ENCODE results near the gene AMPD2. TPM values are rescaled to one million over a fixed set of nuclear protein-coding genes. Genes with fewer than 3 reads are reported as not detected.

Gene AMPD2
- total and polyA plus RNA-seq, 2 donors from 2014 or later = 21.1 to 55.3 TPM

DNA sequence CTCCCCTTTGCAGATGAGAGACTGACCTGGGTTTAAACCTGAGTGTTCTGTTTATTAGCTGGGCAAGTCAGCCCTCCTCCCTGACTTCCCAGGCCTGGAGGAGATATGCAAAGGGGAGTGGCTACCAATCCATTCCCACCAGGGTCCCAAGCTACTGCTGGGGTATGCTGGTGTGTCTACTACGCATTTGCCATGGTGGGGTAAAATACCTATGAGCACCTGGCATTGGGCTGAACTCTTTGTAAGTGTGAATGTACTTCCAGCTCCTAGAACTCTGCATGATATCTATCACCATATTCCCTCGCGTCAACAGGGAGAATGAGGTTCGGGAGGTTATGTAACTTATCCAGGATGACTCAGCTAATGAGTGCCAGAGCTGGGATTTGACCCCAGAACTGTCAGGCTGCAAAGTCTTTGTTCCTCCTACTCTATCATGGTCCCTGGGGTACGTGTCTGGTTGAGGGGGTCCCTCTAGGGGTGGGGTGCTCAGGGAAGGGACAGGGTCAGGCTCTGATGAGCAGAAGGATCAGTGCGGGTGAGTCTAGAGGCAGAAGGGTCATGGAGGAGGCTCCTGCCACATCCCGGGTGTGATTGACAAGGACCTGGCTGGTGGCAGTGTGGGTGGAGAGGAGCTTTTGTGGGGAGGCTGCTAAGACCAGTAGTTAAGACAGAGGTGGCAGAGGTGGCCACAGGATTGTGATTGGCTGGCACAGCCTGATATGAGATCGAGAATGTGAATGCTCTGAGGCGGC lies 16.7 kb downstream of the AMPD2 start:
- Histone ChIP-seq H3K9me3 (ENCODE audit: control insufficient read depth in 2 of 3, insufficient read depth in 1 of 3, low read length in 3 of 3) (no peaks in the 10 kb centered on the region), H3K9ac (ENCODE audit: low read length in 3 of 3) (no peak overlapping the region), H3K27me3 (ENCODE audit: control insufficient read depth, insufficient read depth, low read length) (no peaks in the 10 kb centered on the region), H3K36me3 (ENCODE audit: control insufficient read depth in 2 of 3, insufficient read depth in 3 of 3, low read length in 3 of 3) (peaks cover 0 to under 1% (median 0%) of the 10 kb centered on the region in 3 donors), H3K4me3 (ENCODE audit: low read length in 3 of 3) (no peak overlapping the region), H3K4me1 (ENCODE audit: control insufficient read depth in 2 of 3, insufficient read depth in 2 of 3, low read depth in 1 of 3, low read length in 3 of 3) (peaks cover 0 to 4% (median 4%) of the 10 kb centered on the region in 3 donors), H3K27ac (ENCODE audit: low read depth in 2 of 2, low read length in 2 of 2) (no peak overlapping the region)
- TF ChIP-seq, protein P1, sequence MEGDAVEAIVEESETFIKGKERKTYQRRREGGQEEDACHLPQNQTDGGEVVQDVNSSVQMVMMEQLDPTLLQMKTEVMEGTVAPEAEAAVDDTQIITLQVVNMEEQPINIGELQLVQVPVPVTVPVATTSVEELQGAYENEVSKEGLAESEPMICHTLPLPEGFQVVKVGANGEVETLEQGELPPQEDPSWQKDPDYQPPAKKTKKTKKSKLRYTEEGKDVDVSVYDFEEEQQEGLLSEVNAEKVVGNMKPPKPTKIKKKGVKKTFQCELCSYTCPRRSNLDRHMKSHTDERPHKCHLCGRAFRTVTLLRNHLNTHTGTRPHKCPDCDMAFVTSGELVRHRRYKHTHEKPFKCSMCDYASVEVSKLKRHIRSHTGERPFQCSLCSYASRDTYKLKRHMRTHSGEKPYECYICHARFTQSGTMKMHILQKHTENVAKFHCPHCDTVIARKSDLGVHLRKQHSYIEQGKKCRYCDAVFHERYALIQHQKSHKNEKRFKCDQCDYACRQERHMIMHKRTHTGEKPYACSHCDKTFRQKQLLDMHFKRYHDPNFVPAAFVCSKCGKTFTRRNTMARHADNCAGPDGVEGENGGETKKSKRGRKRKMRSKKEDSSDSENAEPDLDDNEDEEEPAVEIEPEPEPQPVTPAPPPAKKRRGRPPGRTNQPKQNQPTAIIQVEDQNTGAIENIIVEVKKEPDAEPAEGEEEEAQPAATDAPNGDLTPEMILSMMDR (IDR thresholded peaks at IDR 0.05; ENCODE audit: borderline replicate concordance, extremely low read depth, insufficient read depth) = no peak
- FAIRE-seq = no peak
- DNase-seq = peak in 1 of 5 donors; percentile 35
- intact Hi-C loops (cut with DNase I) = no loop called here

DNA sequence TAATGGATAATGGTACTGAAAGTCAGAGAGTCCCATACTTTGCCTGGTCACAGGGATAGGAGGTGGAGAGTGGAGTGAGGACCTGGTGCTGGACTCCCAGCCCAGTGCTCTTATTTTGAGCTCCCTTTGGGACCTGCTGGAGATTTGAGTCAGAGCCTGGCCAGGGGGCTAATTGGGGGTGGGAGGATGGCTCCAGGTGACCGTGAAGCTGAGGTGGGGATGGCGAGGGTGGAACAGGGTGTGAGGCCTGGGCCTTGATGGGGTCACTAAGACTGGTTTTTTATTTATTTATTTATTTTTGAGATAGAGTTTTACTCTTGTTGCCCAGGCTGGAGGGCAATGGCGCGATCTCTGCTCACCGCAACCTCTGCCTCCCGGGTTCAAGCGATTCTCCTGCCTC lies 17.8 kb downstream of the AMPD2 start:
- no peak overlapping the region for H3K9ac ChIP-seq (ENCODE audit: low read length in 3 of 3)
- H3K4me1 ChIP-seq (ENCODE audit: control insufficient read depth in 2 of 3, insufficient read depth in 2 of 3, low read depth in 1 of 3, low read length in 3 of 3) = peaks cover 0 to 4% (median 4%) of the 10 kb centered on the region in 3 donors
- no peak overlapping the region for H3K27ac ChIP-seq (ENCODE audit: low read depth in 2 of 2, low read length in 2 of 2)
- no peak for DNase-seq
- no peak for FAIRE-seq
- no peaks in the 10 kb centered on the region for H3K9me3 ChIP-seq (ENCODE audit: control insufficient read depth in 2 of 3, insufficient read depth in 1 of 3, low read length in 3 of 3)
- H3K36me3 ChIP-seq (ENCODE audit: control insufficient read depth in 2 of 3, insufficient read depth in 3 of 3, low read length in 3 of 3) = no peaks in the 10 kb centered on the region
- TF ChIP-seq, protein P1 (IDR thresholded peaks at IDR 0.05; ENCODE audit: borderline replicate concordance, extremely low read depth, insufficient read depth) = no peak
- no peak overlapping the region for H3K4me3 ChIP-seq (ENCODE audit: low read length in 3 of 3)
- no peaks in the 10 kb centered on the region for H3K27me3 ChIP-seq (ENCODE audit: control insufficient read depth, insufficient read depth, low read length)
- intact Hi-C loops (cut with DNase I) = no loop called here

DNA sequence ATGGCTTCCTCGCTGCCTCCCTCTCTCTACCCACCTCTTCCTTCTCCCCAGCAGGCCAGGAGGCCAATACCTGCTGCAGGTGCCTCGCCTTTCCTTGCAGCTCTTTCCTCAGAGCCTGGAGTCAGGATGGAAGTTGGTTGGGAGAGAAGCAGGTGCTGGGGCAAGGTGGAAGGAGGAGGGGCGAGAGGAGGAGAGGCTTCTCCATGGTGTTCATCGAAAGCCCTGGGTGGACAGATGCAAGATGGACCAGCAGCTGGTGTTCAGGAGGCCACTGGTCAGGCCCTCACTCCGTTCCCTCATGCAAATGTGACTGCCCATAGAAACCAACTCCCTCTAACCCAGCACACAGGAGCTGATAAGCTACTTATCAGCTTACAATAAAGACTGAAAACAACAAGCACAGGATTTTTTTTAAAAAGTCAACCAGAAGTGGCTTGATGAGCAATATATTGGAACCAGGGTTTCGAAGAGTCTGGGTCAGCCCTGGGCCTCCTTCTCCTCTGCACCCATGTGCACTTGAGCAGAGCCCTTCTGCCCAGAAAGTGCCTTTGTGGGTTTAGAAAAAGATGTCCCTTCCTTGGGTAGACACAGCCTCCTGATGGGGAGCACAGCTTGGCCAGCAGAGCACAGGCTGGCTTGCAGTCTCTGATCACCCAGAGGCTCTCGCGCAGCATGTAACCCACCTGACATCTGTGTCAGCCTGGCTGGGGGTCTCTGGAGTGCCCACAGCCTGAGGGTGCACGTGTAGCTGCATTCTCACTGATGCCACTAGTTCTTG lies 19.6 kb downstream of the AMPD2 start:
- FAIRE-seq (no peak), DNase-seq (peak in 1 of 5 donors; percentile 35)
- Histone ChIP-seq H3K36me3 (ENCODE audit: control insufficient read depth in 2 of 3, insufficient read depth in 3 of 3, low read length in 3 of 3) (no peaks in the 10 kb centered on the region), H3K9ac (ENCODE audit: low read length in 3 of 3) (no peak overlapping the region), H3K27ac (ENCODE audit: low read depth in 2 of 2, low read length in 2 of 2) (no peak overlapping the region), H3K27me3 (ENCODE audit: control insufficient read depth, insufficient read depth, low read length) (no peaks in the 10 kb centered on the region), H3K4me1 (ENCODE audit: control insufficient read depth in 2 of 3, insufficient read depth in 2 of 3, low read depth in 1 of 3, low read length in 3 of 3) (peaks cover 0 to 9% (median 7%) of the 10 kb centered on the region in 3 donors), H3K9me3 (ENCODE audit: control insufficient read depth in 2 of 3, insufficient read depth in 1 of 3, low read length in 3 of 3) (no peaks in the 10 kb centered on the region), H3K4me3 (ENCODE audit: low read length in 3 of 3) (no peak overlapping the region)
- intact Hi-C loops (cut with DNase I) = no loop called here
- TF ChIP-seq, protein P1 (IDR thresholded peaks at IDR 0.05; ENCODE audit: borderline replicate concordance, extremely low read depth, insufficient read depth) = no peak
